DOHH2 (cell line): ENCODE measurements around the gene EDAR.

Experiments
- H3F3A ChIP-seq: fragments of 200-600 bp; sonication (generic), shearing (Covaris generic); 2 replicates; pipeline ENCODE4 v1.6.0; 2016; ENCODE audit warnings: antibody characterized with exemption, mild to moderate bottlenecking; ENCODE audit not compliant: control insufficient read depth, insufficient read depth
- H3K27ac ChIP-seq: fragments of 200-600 bp; sonication (generic); 2 replicates; pipeline ENCODE4 v1.5.1; 2014; ENCODE audit warnings: low read depth, mild to moderate bottlenecking, low read length, moderate library complexity
- H3K27me3 ChIP-seq: fragments of 200-600 bp; sonication (generic); 2 replicates; pipeline ENCODE4 v1.6.1; 2014; ENCODE audit warnings: mild to moderate bottlenecking, low read length, mixed read lengths; ENCODE audit not compliant: control insufficient read depth
- H3K36me3 ChIP-seq: fragments of 200-600 bp; sonication (generic); 2 replicates; pipeline ENCODE4 v1.6.1; 2014; ENCODE audit warnings: mild to moderate bottlenecking, low read length, moderate library complexity, mixed read lengths; ENCODE audit not compliant: control insufficient read depth
- H3K4me1 ChIP-seq: fragments of 200-600 bp; sonication (generic); 2 replicates; pipeline ENCODE4 v1.6.1; 2014; ENCODE audit warnings: mild to moderate bottlenecking, low read length, mixed read lengths; ENCODE audit not compliant: control insufficient read depth
- H3K4me2 ChIP-seq: fragments of 200-600 bp; sonication (generic); 2 replicates; pipeline ENCODE4 v1.6.0; 2014; ENCODE audit warnings: mild to moderate bottlenecking, low read length, moderate library complexity
- H3K4me3 ChIP-seq: fragments of 200-600 bp; sonication (generic); 2 replicates; pipeline ENCODE4 v1.5.1; 2014; ENCODE audit warnings: mild to moderate bottlenecking, low read length, mixed read lengths
- H3K79me2 ChIP-seq: fragments of 200-600 bp; sonication (generic); 2 replicates; pipeline ENCODE4 v1.6.1; 2014; ENCODE audit warnings: mild to moderate bottlenecking, low read length, mixed read lengths; ENCODE audit not compliant: control insufficient read depth
- H3K9me2 ChIP-seq: fragments of 200-600 bp; sonication (generic); replicated peaks from 2 replicates; pipeline ENCODE4 v1.6.1; 2014; ENCODE audit warnings: mild to moderate bottlenecking, low read length, mixed read lengths; ENCODE audit not compliant: control insufficient read depth
- H3K9me3 ChIP-seq: fragments of 200-600 bp; sonication (generic); 2 replicates; pipeline ENCODE4 v1.6.1; 2014; ENCODE audit warnings: antibody characterized with exemption, low read length, mixed read lengths; ENCODE audit not compliant: control insufficient read depth, insufficient read depth
- H4K20me1 ChIP-seq: fragments of 200-600 bp; sonication (generic); 2 replicates; pipeline ENCODE4 v1.6.0; 2014; ENCODE audit warnings: low read depth, mild to moderate bottlenecking, antibody characterized with exemption, low read length, moderate library complexity; ENCODE audit not compliant: control insufficient read depth, insufficient read depth
- EZH2phosphoT487 ChIP-seq: fragments of 200-600 bp; sonication (generic); IDR thresholded peaks from 2 replicates; pipeline ENCODE4 v1.6.1; 2017; ENCODE audit warnings: borderline replicate concordance, mild to moderate bottlenecking, antibody characterized with exemption, low read length, moderate library complexity, mixed read lengths
- TF ChIP-seq, protein P1 (sequence below): fragments of 200-600 bp; sonication (generic); IDR thresholded peaks from one replicate; pipeline ENCODE4 v1.5.1; 2014; ENCODE audit warnings: antibody characterized with exemption, mild to moderate bottlenecking, low read depth, low read length; ENCODE audit not compliant: poor library complexity, severe bottlenecking

Gene EDAR

DNA sequence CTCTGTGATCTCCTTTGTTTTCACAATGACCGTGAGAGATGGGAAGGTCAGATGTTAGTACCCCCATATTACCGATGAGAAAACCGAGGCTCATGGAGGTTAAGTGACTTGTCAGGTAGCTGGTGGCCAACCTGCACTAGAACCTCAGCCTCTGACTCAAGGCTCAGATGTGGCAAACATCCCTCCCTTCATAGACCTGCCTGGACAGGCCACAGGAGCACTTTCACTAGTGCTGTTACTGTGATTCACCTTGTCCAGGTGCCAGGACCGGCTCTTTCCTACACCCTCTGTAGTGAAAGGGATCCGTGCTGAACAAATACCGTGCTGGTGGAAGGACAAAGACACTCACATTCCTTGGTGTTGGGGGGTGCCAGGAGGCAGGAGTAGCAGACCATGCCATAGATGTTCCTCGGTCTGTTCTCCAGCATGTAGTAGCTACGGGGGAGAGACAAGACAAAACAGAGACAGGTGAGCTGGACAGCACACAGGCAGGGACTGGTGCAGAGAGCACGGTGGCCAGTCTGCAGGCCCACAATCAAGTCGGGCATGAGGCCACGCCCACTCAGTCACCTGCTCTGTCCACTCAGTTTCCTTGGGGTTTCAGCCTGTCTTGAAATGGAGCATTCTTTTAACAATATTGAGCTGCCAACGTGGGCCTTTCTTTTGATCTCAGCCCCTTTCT, 65.9 kb downstream of the EDAR start:
- no peaks in the 10 kb centered on the region for H3K9me3 ChIP-seq
- no peaks in the 10 kb centered on the region for H3K27me3 ChIP-seq
- TF ChIP-seq EZH2phosphoT487: no peak
- TF ChIP-seq, protein P1, sequence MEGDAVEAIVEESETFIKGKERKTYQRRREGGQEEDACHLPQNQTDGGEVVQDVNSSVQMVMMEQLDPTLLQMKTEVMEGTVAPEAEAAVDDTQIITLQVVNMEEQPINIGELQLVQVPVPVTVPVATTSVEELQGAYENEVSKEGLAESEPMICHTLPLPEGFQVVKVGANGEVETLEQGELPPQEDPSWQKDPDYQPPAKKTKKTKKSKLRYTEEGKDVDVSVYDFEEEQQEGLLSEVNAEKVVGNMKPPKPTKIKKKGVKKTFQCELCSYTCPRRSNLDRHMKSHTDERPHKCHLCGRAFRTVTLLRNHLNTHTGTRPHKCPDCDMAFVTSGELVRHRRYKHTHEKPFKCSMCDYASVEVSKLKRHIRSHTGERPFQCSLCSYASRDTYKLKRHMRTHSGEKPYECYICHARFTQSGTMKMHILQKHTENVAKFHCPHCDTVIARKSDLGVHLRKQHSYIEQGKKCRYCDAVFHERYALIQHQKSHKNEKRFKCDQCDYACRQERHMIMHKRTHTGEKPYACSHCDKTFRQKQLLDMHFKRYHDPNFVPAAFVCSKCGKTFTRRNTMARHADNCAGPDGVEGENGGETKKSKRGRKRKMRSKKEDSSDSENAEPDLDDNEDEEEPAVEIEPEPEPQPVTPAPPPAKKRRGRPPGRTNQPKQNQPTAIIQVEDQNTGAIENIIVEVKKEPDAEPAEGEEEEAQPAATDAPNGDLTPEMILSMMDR: no peak
- no peak overlapping the region for H3K4me2 ChIP-seq
- H3F3A ChIP-seq: no peaks in the 10 kb centered on the region
- no peaks in the 10 kb centered on the region for H3K36me3 ChIP-seq
- no peak overlapping the region for H3K27ac ChIP-seq
- no peaks in the 10 kb centered on the region for H4K20me1 ChIP-seq
- no peaks in the 10 kb centered on the region for H3K79me2 ChIP-seq
- no peak overlapping the region for H3K4me3 ChIP-seq
- no peaks in the 10 kb centered on the region for H3K9me2 ChIP-seq
- H3K4me1 ChIP-seq: no peaks in the 10 kb centered on the region

DNA sequence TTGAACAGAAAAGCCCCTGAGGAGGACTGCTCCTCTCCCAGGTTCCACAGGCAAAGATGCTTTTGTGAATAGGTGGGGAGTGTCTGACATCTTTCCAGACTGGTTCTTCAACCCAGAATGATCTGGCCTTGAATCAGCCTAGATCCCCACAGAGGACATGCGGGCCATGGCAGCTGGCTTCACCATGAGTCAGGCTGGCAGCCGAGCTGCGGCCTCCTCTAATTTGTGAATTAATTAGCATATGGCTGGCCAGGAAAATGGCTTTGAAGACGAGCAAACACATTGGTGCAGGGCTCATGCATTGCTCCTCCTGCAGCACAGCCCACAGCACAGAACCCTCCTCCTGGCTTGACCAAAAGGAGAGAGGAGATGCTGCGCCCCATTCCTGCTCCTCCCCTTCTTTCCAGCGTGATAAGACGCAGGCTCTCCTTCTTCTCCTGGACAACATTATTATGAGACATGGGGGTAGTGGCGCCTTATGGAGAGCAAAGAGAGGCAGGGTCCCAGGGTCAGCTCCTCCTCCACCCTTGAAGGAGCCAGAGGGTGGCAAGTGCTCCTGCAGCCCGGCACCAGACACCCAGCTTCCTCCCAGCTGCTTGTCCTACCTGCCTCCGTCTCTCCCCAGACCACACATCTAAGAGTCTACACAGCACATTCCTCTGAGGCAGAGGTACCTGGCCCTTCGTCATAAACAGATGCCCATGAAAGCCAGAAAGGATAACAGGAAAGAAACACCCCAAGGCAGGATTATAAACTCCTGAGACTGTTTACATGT, 66.7 kb downstream of the EDAR start:
- H3F3A ChIP-seq: no peaks in the 10 kb centered on the region

DNA sequence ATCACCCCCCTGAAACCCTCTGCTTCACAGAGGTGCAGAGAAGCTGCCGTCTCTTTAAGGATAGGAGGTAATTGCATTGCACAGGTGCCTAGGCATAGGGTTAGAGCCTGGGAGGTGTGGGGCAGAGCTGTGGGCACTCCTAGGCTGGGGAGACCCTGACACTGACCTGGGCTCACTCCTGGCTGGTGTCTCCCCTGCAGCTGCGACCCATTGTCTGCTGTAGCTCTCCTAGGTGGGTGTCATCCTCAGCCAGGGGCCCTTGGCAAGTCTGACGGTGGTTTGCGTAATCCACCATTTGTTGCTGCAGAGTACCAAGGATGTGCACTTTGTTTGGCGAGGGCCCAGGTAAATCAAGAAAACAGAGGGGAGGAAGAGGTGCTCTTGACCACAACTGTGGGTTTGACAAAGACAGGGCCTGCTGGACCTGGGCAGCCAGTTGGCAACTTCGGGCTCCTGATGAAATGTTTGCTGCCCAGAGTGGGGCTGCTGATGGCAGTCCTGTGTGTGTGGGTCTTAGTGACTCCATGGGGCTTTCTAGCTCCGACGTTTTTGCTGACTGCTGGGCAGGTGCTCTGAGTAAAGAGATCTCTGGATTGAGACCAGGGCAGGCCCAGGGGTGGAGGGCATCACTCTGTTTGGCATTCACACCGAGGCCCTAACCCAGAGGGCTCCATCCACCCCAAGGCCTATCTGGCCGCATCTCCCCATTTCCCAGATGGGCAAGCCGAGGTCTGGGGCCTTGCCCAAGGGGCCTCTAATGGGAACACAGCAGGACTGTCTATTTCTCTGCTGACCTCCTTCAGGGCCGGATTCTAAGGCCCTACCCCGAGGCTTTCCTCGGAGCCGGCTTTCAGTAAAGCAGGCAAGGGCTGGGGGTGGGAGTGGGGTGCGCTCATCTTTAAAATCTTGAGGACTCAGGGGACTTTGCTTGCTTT, 67.7 kb downstream of the EDAR start:
- Histone ChIP-seq H3K9me2 (no peaks in the 10 kb centered on the region), H3K36me3 (no peaks in the 10 kb centered on the region), H3K4me3 (no peak overlapping the region), H3K27ac (no peak overlapping the region), H3K4me1 (no peaks in the 10 kb centered on the region), H4K20me1 (no peaks in the 10 kb centered on the region), H3K79me2 (no peaks in the 10 kb centered on the region), H3K27me3 (no peaks in the 10 kb centered on the region), H3F3A (no peaks in the 10 kb centered on the region), H3K4me2 (no peak overlapping the region), H3K9me3 (no peaks in the 10 kb centered on the region)
- TF ChIP-seq EZH2phosphoT487: no peak
- TF ChIP-seq, protein P1: no peak

More for the DNA sequence above, 66.7 kb downstream of the EDAR start:
- Histone ChIP-seq H3K9me3 (no peaks in the 10 kb centered on the region), H3K9me2 (no peaks in the 10 kb centered on the region), H3K4me1 (no peaks in the 10 kb centered on the region), H3K36me3 (no peaks in the 10 kb centered on the region), H3K4me2 (no peak overlapping the region), H3K79me2 (no peaks in the 10 kb centered on the region), H3K27ac (no peak overlapping the region), H4K20me1 (no peaks in the 10 kb centered on the region), H3K4me3 (no peak overlapping the region), H3K27me3 (no peaks in the 10 kb centered on the region)
- no peak for TF ChIP-seq EZH2phosphoT487
- TF ChIP-seq, protein P1: no peak
